Esophagus mucosa (tissue), 1 donor: ENCODE measurements around the gene CTDSPL. TPM values are rescaled to one million over a fixed set of nuclear protein-coding genes. Genes with fewer than 3 reads are reported as not detected.
"Not testable (repeated sequence)": the region's sequence is repeated elsewhere in the genome, so short reads cannot be mapped to it uniquely, and the experiment has no call there.

Experiments
- ATAC-seq: fragments of 200-7000 bp; cut with Tn5 transposase; one replicate; pipeline ENCODE4 v1.9.1; 2020
- total RNA-seq: library from RNA; stranded (reverse); gene quantifications from one replicate; pipeline ENCODE4 v1.2.4, GENCODE V29; 2023
- donor health status: DM: yes; HTN: yes; CAD: no.

CTDSPL gene, protein sequence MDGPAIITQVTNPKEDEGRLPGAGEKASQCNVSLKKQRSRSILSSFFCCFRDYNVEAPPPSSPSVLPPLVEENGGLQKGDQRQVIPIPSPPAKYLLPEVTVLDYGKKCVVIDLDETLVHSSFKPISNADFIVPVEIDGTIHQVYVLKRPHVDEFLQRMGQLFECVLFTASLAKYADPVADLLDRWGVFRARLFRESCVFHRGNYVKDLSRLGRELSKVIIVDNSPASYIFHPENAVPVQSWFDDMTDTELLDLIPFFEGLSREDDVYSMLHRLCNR
- total RNA-seq = 27.2 TPM

- ATAC-seq = peak; percentile 11
Measured at GRCh38 chr3:37861620-37862041, at the start of gene CTDSPL. Gene CTDSPL (plus strand): TSS chr3:37861880. CDS start chr3:37862200, 320 bp downstream.

DNA sequence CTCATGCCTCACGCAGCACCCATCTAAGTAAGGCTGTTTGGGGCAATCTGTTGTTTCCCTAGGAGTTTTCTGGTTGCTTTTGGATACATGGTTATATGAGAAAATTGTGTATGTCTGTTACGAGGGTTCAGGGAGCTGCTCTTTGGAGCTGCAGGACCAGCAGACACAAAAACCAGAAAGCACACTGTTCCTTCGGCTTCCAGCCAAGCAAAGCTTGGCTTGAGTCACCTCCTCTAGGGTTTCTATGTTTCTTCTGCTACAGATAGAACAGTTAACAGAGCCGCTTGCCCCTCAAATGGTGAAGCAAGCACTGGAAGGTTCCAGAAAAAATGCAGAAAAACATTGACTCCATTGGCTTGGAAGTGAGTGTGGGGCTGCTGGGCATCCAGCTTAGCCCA, 49.2 kb upstream of the CTDSPL start:
- ATAC-seq = no peak

GRCh38 chr3:37813403-37813802, 48.3 kb upstream of the CTDSPL start:
- ATAC-seq = no peak

DNA sequence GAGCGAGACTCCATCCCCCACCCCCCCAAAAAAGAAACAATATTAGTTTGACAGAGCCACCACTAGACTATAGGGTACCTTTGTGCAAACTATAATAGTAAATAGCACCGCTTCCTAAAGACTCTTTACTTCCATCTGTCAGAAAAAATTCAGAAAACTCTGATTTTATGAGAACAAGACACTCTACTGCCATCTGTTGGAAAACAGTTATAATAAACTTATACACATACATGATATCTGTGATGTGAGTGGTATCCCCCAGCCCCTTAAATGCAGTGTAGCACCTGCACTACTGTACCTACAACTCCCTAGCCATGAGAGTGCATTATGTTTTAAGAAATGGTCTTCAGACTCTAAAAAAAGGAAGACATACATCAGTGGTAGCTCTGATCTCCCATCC, 47.1 kb upstream of the CTDSPL start:
- ATAC-seq = no peak

GRCh38 chr3:37815156-37815555, 46.5 kb upstream of the CTDSPL start:
- ATAC-seq = not testable (repeated sequence)

DNA sequence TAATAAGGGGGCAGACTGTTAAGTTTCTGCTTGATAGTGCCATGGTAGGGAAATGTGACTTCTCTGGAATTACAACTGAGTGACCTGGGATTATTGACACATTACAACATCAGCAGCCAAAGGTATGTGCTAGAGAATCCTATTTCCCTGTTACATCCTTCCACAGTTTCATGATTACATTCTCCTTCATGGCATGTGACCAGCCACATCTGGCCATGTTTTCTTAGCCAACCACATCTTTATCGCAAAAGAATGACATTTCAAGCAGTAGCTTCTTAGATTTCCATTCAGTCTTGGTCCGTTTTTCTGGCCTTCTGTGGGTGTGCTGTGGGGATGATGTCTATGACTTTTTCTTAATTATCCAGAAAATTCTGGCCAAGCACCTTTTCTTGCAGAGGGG, 45.4 kb upstream of the CTDSPL start:
- ATAC-seq = no peak

GRCh38 chr3:37819591-37819990, 42.1 kb upstream of the CTDSPL start:
- ATAC-seq = no peak

DNA sequence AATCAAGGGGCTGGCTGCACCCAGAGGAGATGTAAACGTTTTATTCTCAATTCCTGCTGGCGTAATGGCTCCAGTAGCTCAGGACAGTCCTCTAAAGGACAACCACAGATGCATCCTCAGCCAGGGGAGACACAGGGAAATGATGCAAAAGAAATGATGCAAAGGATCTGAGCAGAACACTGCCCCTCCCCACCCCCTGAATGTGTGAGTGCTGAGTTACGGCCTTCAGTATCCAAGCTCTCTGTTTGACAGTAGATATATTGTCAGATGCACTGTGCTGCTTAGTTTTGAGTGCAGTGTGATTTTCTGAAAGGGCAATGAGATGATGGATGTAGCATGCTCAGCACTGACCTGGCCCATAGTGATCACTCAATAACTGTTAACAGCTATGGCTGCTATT, 41.4 kb upstream of the CTDSPL start:
- no peak for ATAC-seq

DNA sequence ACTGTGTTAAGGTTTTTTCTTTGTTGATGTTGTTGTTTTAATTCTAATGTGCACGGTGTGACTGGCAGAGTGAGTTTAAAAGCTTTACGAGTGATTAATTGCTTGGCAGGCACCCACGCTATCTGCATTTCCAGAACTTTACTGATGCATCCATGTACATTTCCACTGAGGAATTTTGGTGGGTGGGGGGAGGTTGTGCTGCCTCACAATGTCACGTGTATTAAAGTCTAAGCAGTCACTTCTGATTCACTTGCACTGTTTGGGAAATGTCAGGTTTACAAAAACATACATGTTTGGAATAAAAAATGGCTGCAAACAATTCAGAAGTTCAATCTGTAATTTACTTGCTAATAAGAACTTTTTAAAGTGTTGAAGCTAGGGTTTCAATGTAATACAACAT, 38.5 kb upstream of the CTDSPL start:
- no peak for ATAC-seq

GRCh38 chr3:37824090-37824953, 37.4 kb upstream of the CTDSPL start:
- no peak for ATAC-seq

- peak; percentile 82 for ATAC-seq
Measured at GRCh38 chr3:37824954-37825328, 36.7 kb upstream of the CTDSPL start.

GRCh38 chr3:37825744-37826400, 35.8 kb upstream of the CTDSPL start:
- ATAC-seq = peak; percentile 50

DNA sequence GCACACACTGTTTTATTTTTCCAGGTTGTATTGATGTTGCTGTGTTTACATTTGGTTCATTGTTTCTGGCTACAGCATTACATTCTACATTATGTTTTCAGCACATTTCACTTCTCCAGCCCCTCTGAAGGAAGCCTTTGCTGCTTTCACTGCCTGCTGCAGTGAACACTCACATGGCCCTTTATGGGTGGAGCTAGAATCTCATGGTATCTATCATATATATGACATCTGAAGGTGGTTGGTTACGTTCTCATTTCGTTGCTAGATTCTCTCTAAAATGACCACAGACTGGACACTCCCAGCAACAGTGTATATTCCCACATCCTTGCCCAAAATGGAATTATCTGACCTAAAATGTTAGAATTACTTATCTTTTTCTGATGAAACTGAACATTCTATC, 35.2 kb upstream of the CTDSPL start:
- no peak for ATAC-seq

- no peak for ATAC-seq
Measured at GRCh38 chr3:37826933-37827332, 34.7 kb upstream of the CTDSPL start.

DNA sequence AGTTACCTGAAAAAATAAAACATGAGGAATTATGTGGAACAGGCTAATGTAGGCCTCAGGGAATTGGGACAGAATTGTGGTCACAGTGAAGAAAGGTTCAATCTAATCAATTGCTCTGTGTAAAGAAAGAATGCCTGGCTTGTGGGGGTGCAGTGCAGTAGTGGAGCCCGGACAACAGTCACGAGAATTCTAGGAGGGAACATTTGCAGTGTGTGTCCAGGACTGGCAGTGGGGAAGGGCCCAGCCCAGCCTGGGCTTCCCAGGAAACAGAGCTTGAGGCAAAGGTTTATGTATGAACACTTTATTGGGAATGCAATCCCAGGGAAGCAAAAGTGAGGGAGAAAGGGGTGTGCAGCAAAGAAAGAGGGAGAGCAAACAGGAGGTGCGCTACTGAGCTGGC, 29.2 kb upstream of the CTDSPL start:
- ATAC-seq = no peak

DNA sequence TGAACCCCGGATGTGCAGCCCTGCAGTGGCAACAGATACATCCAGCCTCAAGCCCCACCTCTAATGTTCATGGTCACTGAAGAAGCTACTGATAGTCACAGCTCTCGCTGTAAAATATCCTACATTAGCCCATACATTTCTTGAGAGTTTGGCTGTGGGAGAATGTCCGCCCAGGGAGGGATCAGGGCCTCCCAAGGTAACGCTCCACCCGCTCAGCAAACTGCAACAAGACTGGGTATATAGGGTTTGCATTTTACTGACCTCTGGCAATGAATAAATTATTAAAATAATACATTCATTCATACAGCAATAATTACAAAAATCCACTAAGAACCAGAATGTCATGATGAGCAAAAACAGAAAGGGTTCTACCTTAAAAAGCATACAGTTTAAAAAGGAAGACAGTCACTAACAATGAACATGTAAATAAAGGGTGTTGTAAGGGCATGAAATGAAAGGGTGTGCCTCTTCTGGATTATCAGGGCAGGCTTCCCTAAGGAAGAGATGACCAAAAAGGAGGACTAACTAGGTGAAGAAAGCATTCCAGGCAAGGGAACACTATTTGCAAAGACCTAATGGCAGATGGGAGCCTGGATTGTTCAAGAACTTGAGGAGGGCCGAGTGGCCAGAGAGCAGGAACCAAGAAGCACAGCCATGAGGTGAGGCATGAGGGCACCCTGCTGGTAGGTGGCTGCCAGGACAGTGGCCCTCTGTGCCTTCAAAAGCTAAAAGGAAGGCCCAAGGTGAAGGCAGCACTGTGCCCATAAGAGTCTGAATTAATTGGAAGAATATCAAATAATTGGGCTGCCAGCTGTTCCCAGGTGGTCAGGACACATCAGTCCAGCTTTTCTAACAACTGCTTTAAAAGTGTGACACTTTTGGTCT, 28.1 kb upstream of the CTDSPL start:
- peak; percentile 72 for ATAC-seq

DNA sequence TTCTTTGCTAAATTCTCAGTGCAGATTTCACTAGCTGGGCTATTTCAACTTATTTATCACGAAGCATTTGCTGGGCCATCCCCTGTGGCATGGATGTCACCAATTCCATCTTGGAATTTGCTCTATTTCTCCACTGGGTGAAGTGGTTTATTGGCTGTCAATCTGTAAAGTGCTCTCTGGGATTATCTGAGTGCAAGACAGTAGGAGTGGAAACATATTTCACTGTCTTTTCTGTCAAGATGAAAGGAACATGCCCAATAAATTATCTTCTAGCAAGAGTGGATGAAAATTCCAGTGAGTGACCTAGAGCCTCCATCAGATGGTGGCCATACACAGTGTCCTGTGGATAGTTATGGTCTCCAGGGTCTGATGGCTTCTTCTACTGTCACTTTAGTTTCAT, 25.1 kb upstream of the CTDSPL start:
- ATAC-seq = no peak

DNA sequence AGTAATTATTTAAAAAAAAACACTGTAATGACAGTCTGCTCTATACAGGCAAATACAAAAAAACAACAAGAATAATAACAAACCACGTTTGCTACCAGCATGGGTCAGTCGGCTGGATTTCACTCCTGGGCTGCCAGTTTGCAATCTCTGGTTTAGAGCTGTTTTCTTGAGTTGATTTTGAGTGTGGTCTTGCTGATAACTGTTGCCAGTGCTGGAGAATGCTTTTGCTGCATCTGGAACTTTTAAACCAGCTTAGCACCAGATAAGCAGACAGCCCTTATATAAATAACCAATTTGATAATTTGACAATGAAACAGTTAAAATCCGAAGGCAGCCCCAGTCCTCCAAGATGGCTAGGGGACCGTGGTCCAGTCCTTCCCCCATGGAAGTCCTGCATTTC, 14.0 kb upstream of the CTDSPL start:
- no peak for ATAC-seq

GRCh38 chr3:37849146-37849923, 12.3 kb upstream of the CTDSPL start:
- ATAC-seq = no peak

- ATAC-seq = peak; percentile 13
Measured at GRCh38 chr3:37852097-37852496, 9.6 kb upstream of the CTDSPL start.

DNA sequence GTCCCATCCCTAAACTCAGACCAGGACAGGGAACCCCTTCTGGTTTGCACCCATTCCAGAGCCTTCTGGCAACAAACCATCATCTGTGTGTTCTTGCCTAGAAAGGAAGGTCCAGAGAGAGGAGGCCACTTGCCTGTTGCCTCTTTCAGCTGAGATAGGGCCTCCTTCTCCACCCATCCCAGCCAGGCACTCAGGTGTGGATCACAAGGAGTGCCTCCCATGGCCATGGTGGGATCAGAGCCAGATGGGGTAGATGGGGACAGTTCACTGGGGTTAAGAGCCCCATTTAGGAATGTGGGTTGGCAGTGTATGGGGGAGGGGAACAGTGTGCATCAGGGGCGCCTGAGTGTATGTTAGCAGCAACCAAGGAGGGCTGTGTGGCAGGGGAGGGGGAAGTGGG, 8.9 kb upstream of the CTDSPL start:
- ATAC-seq = no peak
